Pancreas (tissue), 10 donors: ENCODE results near the gene LIMA1. TPM values are rescaled to one million over a fixed set of nuclear protein-coding genes. Genes with fewer than 3 reads are reported as not detected.

ENCODE experiments used
- ATAC-seq, 4 donors: fragments of 200-7000 bp; cut with Tn5 transposase; one replicate each; pipeline versions ENCODE4 v1.8.0 to v1.9.1; 2020; ENCODE audit warnings: mild to moderate bottlenecking in 4 of 4, moderate library complexity in 4 of 4
- DNase-seq, 6 donors: peaks; one replicate each; pipeline ENCODE4 v3.0.0-alpha.2; 2020
- FAIRE-seq: peaks from 2 replicates; lab custom pipeline; 2012; peaks lifted over from hg19 to GRCh38; lab: Jason Lieb, UNC
- H3K27ac ChIP-seq, 4 donors: fragments of 200-600 bp; sonication (generic); 1 replicate in 3 of 4; 2 replicates in 1 of 4; pipeline versions ENCODE4 v1.5.0 to v1.8.0; 2020
- H3K27me3 ChIP-seq, 4 donors: fragments of 200-600 bp; one replicate each; pipeline ENCODE4 v1.8.0; 2021
- H3K36me3 ChIP-seq, 3 donors: fragments of 200-600 bp; sonication (generic) in 1 of 3; one replicate each; pipeline versions ENCODE4 v1.5.0 to v1.8.0; 2020 to 2021
- H3K4me1 ChIP-seq, 3 donors: fragments of 200-600 bp; one replicate each; pipeline ENCODE4 v1.8.0; 2021
- H3K4me3 ChIP-seq, 4 donors: fragments of 200-600 bp; sonication (generic) in 2 of 4; one replicate each; pipeline versions ENCODE4 v1.5.0 to v1.8.0; 2020 to 2021
- H3K9me3 ChIP-seq, 4 donors: fragments of 200-600 bp; one replicate each; pipeline ENCODE4 v1.8.0; 2021
- WGBS, 2 donors: extraction: QIAGEN DNeasy Blood & Tissue Kit; methylation state at CpG; one replicate each; pipeline ENCODE4 v1.1.7; 2013; 5-methylcytosine and 5-hydroxymethylcytosine counted together
- intact Hi-C, 3 donors: fragments of 100-400 bp; cut with DNase I; formaldehyde crosslinking; loops; one replicate each; pipeline versions ENCODE4 v1.11.1 to v1.14.2; 2022
- polyA plus RNA-seq, 2 donors: library from polyadenylated mRNA; stranded (reverse); fragments of 200-250 nt; gene quantifications; one replicate each; pipeline ENCODE4 v1.2.3, GENCODE V29; 2013
- total RNA-seq, 6 donors: library from RNA; stranded (reverse); fragmentation: NEBNext Ultra II Directional in 4 of 6; extraction: Animal tissue kit (Norgen Biotek cat#: 25700) in 4 of 6; gene quantifications; one replicate each; pipeline versions ENCODE4 v1.2.1 to v1.2.4, GENCODE V29; 2021 to 2023
- TF ChIP-seq, protein P1 (sequence below), 4 donors: fragments of 200-600 bp; sonication (generic) in 3 of 4; IDR thresholded peaks; one replicate each; pipeline versions ENCODE4 v1.5.0 to v1.8.0; 2021; ENCODE audit warnings: antibody characterized with exemption in 4 of 4
- donor health status: healthy with polysubstance abuse.
- donor health status: DM: no; HTN: no; CAD: no; lungs with moderate emphysema.
- donor health status: DM: no; HTN: no; CAD: no.
- donor health status: control.
- donor health status: control.
- donor health status: Bipolar disorder and iron deficiency.
- donor health status: DM: yes; HTN: yes; CAD: no.
- donor health status: DM: no; HTN: no; CAD: no.
- donor health status: DM: no; HTN: no; CAD: no.
- donor health status: DM: yes; HTN: yes; CAD: no.

Gene LIMA1
- total and polyA plus RNA-seq, 8 donors: 17.6 to 50.3 (median 25.1) TPM

DNA sequence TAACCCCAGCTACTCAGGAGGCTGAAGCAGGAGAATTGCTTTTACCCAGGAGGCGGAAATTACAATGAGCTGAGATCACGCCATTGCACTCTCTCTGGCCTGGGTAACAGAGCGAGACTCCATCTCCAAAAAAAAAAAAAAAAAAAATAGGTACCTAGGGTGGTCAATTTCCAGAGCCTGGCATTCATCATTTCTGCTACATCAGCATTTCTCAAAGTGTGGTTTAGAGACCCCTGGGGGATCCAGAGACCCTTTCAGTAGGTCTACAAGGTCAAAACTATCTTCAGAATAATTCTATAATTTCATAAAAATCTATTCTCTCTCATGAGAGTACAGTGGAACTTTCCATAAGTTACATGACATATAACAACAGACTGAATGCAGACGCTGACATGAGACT, 136.0 kb downstream of the LIMA1 start:
- H3K27me3 ChIP-seq: no peaks in the 10 kb centered on the region
- DNase-seq: no peak
- no peaks in the 10 kb centered on the region for H3K9me3 ChIP-seq
- no peak for ATAC-seq
- FAIRE-seq: no peak
- no peak overlapping the region for H3K4me3 ChIP-seq
- TF ChIP-seq, protein P1, sequence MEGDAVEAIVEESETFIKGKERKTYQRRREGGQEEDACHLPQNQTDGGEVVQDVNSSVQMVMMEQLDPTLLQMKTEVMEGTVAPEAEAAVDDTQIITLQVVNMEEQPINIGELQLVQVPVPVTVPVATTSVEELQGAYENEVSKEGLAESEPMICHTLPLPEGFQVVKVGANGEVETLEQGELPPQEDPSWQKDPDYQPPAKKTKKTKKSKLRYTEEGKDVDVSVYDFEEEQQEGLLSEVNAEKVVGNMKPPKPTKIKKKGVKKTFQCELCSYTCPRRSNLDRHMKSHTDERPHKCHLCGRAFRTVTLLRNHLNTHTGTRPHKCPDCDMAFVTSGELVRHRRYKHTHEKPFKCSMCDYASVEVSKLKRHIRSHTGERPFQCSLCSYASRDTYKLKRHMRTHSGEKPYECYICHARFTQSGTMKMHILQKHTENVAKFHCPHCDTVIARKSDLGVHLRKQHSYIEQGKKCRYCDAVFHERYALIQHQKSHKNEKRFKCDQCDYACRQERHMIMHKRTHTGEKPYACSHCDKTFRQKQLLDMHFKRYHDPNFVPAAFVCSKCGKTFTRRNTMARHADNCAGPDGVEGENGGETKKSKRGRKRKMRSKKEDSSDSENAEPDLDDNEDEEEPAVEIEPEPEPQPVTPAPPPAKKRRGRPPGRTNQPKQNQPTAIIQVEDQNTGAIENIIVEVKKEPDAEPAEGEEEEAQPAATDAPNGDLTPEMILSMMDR (IDR thresholded peaks at IDR 0.05): no peak
- H3K27ac ChIP-seq: no peak overlapping the region
- H3K4me1 ChIP-seq: no peaks in the 10 kb centered on the region
- no peaks in the 10 kb centered on the region for H3K36me3 ChIP-seq
- intact Hi-C loops: no loop called here
- 95 to 97% methylated on average over 4 of the region's 4 CpGs for WGBS, 2 donors

DNA sequence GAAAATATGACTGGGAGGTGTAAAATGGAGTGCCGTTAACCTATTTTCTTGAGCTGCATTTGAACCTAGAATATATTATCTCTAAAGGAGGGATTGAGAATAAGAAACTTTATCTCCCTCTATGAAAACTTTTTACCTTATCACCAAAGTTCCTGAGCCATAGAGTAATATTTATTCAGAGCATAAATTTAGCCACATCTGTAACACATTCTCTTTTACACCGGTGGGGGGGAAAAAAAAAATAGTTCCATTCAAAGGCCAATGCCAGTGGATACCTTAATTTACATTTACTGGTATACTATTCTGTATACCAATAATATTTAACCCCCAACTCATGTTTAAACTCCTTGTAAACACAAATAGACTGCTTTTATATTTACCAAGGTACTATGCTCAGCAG, 137.9 kb downstream of the LIMA1 start:
- Histone ChIP-seq H3K4me3 (no peak overlapping the region), H3K36me3 (peaks cover 0 to 8% (median 0%) of the 10 kb centered on the region in 3 donors), H3K4me1 (no peaks in the 10 kb centered on the region), H3K27me3 (no peaks in the 10 kb centered on the region), H3K9me3 (no peaks in the 10 kb centered on the region), H3K27ac (no peak overlapping the region)
- 46 to 54% methylated on average over 2 of the region's 2 CpGs for WGBS, 2 donors
- no peak for ATAC-seq
- DNase-seq: no peak
- intact Hi-C loops: no loop called here
- TF ChIP-seq, protein P1 (IDR thresholded peaks at IDR 0.05): no peak
- no peak for FAIRE-seq

DNA sequence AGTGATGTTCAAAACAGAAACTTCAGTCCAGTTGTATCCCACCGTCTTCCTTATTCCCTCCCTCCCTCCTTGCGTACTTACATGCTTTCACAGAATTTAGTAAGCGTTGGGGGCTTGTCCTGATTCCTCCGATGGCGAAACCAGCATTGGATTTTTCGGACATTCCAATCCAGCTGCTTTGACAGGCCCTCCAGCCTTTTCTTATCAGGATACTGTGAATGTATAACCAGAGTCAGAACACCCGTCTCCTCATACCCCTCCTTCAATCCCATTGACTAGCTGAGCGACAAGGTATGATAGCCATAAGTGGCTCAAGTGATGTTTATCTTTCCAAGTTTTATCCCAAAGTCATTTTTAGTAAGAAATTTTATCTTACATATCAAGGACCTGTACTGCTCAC, 140.3 kb downstream of the LIMA1 start:
- H3K4me1 ChIP-seq: no peaks in the 10 kb centered on the region
- intact Hi-C loops: no loop called here
- H3K27ac ChIP-seq: peak overlapping the region in 1 of 4 donors; percentile 0
- FAIRE-seq (no peak), DNase-seq (no peak), ATAC-seq (peak in 1 of 4 donors; percentile 59)
- H3K27me3 ChIP-seq: no peaks in the 10 kb centered on the region
- 54 to 56% methylated on average over 8 of the region's 8 CpGs for WGBS, 2 donors
- TF ChIP-seq, protein P1 (IDR thresholded peaks at IDR 0.05): no peak
- H3K36me3 ChIP-seq: peaks cover 0 to 8% (median 0%) of the 10 kb centered on the region in 3 donors
- no peak overlapping the region for H3K4me3 ChIP-seq
- no peaks in the 10 kb centered on the region for H3K9me3 ChIP-seq

DNA sequence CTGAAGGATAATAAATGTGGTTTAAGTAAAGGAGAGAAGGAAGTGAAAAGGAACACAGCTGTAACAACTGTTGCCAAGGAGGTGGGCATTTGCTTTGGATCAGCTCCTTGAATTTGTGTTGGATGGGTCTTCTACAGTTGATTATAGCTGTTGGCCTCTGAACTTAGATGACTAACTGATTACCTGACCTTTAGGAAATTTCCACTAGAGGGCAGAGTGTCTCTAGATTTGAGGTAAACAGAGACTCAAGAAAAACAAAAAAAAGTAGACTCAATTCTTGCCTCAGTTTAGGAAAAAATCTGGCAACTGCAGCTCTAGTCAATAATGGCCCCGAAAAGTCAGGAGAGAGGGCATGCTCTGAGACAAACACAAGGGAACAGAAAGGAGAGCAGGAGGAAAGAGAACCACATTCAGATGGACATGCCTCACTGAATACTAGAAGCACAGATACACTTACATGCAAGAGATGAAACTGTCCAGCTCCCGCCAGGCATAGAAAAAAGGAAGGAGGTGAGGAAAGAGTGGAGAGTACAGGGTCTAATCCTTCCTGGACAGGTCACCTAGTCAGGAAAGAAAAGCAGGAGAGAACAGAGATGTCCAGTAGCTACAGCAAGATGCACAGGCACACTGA, 150.7 kb downstream of the LIMA1 start:
- no peak for FAIRE-seq

More for the DNA sequence above, 150.7 kb downstream of the LIMA1 start:
- no peaks in the 10 kb centered on the region for H3K27me3 ChIP-seq
- no peak overlapping the region for H3K4me3 ChIP-seq
- no peaks in the 10 kb centered on the region for H3K4me1 ChIP-seq
- ATAC-seq: peak in 3 of 4 donors; percentile 53 to 74 (median 68)
- H3K36me3 ChIP-seq: peaks cover 0 to 15% (median 10%) of the 10 kb centered on the region in 3 donors
- TF ChIP-seq, protein P1 (IDR thresholded peaks at IDR 0.05): peak in 3 of 4 donors; percentile 16 to 63 (median 48)
- intact Hi-C loops: no loop called here
- DNase-seq: no peak
- 56 to 80% methylated on average over 2 of the region's 2 CpGs for WGBS, 2 donors
- no peak overlapping the region for H3K27ac ChIP-seq
- H3K9me3 ChIP-seq: no peaks in the 10 kb centered on the region
